Inferior parietal cortex (tissue), 1 donor: ENCODE results near the gene BRPF1.
A peak's percentile ranks its signal among the peaks of the same experiment; 100 is the strongest.
"Not testable (repeated sequence)": the region's sequence is repeated elsewhere in the genome, so short reads cannot be mapped to it uniquely, and the experiment has no call there.

Experiments
- DNase-seq: peaks from one replicate; pipeline ENCODE4 v3.0.0-alpha.2; 2016; ENCODE audit errors: extremely low spot score

The BRPF1 gene

GRCh38 chr3:9769426-9770275 is 38.1 kb downstream of the BRPF1 start, which contains the start of gene CAMK1:
Gene CAMK1, minus strand, starts transcription at chr3:9769947. Its CDS starts 2,198 bp downstream, at chr3:9767749.
- no peak for DNase-seq

- DNase-seq, result no peak
Observed at GRCh38 chr3:9770276-9770812, 38.8 kb downstream of the BRPF1 start.

GRCh38 chr3:9771007-9771406 is 39.5 kb downstream of the BRPF1 start:
- DNase-seq, result not testable (repeated sequence)

- DNase-seq, result no peak
Observed at GRCh38 chr3:9776896-9777693, 45.6 kb downstream of the BRPF1 start.

- peak; percentile 61 for DNase-seq
Observed at GRCh38 chr3:9777694-9778021, 46.1 kb downstream of the BRPF1 start.

GRCh38 chr3:9778143-9779074 is 46.9 kb downstream of the BRPF1 start:
- DNase-seq, result peak; percentile 60

GRCh38 chr3:9779075-9779593 is 47.6 kb downstream of the BRPF1 start:
- DNase-seq, result no peak

GRCh38 chr3:9779721-9780457 is 48.4 kb downstream of the BRPF1 start:
- DNase-seq, result no peak

GRCh38 chr3:9780458-9780812 is 48.9 kb downstream of the BRPF1 start:
- DNase-seq, result no peak

GRCh38 chr3:9780910-9781309 is 49.4 kb downstream of the BRPF1 start:
- no peak for DNase-seq

- no peak for DNase-seq
Observed at GRCh38 chr3:9781551-9781950, 50.0 kb downstream of the BRPF1 start.

GRCh38 chr3:9781978-9782603 is 50.6 kb downstream of the BRPF1 start:
- no peak for DNase-seq

GRCh38 chr3:9782770-9783169 is 51.2 kb downstream of the BRPF1 start:
- no peak for DNase-seq

- no peak for DNase-seq
Observed at GRCh38 chr3:9783954-9784353, 52.4 kb downstream of the BRPF1 start.

- no peak for DNase-seq
Observed at GRCh38 chr3:9784965-9785364, 53.4 kb downstream of the BRPF1 start.

GRCh38 chr3:9785602-9786001 is 54.1 kb downstream of the BRPF1 start:
- no peak for DNase-seq

GRCh38 chr3:9786209-9786739 is 54.7 kb downstream of the BRPF1 start:
- no peak for DNase-seq

GRCh38 chr3:9786825-9787669 is 55.5 kb downstream of the BRPF1 start:
- no peak for DNase-seq

- DNase-seq, result no peak
Observed at GRCh38 chr3:9787714-9788113, 56.2 kb downstream of the BRPF1 start.
